ENCODE results near the gene DCAF6.

Gene DCAF6

GRCh38 chr1:168121401-168122011 is 185.0 kb downstream of the DCAF6 start:
- TF ChIP-seq GATA3 (IDR thresholded peaks at IDR 0.05; ENCODE audit: low read depth, low read length): no peak
- TF ChIP-seq GATA2 (IDR thresholded peaks at IDR 0.05; ENCODE audit: low read depth, low read length): no peak

DNA sequence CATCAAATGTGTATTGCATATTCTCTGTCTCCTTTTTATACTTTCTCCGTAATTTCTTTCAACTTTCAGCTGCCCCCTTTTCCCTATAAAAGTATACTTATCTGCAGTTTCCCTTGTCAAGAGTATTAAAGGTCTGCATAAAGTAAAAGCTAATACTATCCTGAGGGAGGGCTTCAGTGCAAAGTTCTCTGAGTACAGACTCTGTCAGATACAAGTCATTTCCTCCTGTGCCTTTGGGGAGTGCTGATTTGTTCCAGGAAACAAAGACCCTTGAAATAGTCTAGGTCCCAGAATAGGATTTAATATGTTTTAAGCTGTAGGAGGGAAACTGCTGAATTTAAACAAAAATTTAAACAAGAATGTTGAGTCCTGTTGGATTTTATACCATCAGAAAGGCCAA is 188.6 kb downstream of the DCAF6 start:
- TF ChIP-seq GATA3 (IDR thresholded peaks at IDR 0.05; ENCODE audit: low read depth, low read length): no peak
- TF ChIP-seq GATA2 (IDR thresholded peaks at IDR 0.05; ENCODE audit: low read depth, low read length): no peak
